Thyroid gland (tissue), 4 donors: Measurements from ENCODE around the gene SLC25A11. TPM values are rescaled to one million over a fixed set of nuclear protein-coding genes. Genes with fewer than 3 reads are reported as not detected.

ENCODE experiments used
- DNase-seq, 2 donors: peaks; one replicate each; pipeline ENCODE4 v3.0.0-alpha.2; 2019
- H3K27ac ChIP-seq, 3 donors: fragments of 200-600 bp; sonication (generic); 1 replicate in 2 of 3; 2 replicates in 1 of 3; pipeline ENCODE4 v1.5.1; 2016 to 2019; ENCODE audit warnings: mild to moderate bottlenecking in 1 of 3, moderate library complexity in 1 of 3
- H3K27me3 ChIP-seq: fragments of 200-600 bp; sonication (generic); one replicate; pipeline ENCODE4 v1.5.1; 2019
- H3K36me3 ChIP-seq, 2 donors: fragments of 200-600 bp; sonication (generic); one replicate each; pipeline ENCODE4 v1.5.1; 2016 to 2019
- H3K4me1 ChIP-seq, 2 donors: fragments of 200-600 bp; sonication (generic); one replicate each; pipeline ENCODE4 v1.5.1; 2017 to 2019
- H3K4me3 ChIP-seq, 3 donors: fragments of 200-600 bp; sonication (generic); replicated peaks in 1 of 3; 1 replicate in 2 of 3; 2 replicates in 1 of 3; pipeline ENCODE4 v1.5.1; 2016; ENCODE audit warnings: mild to moderate bottlenecking in 1 of 3
- H3K9me3 ChIP-seq: fragments of 200-600 bp; sonication (generic); one replicate; pipeline ENCODE4 v1.5.1; 2017
- POLR2A ChIP-seq, 2 donors: fragments of 450-650 bp; IDR thresholded peaks; one replicate each; pipeline ENCODE4 v1.6.1; 2017; ENCODE audit warnings: antibody characterized with exemption in 2 of 2, mild to moderate bottlenecking in 2 of 2, moderate library complexity in 1 of 2
- WGBS, 2 donors: methylation state at CpG; one replicate each; pipeline ENCODE4 v1.1.5; 2017; 5-methylcytosine and 5-hydroxymethylcytosine counted together
- intact Hi-C: fragments of 100-400 bp; cut with DNase I; formaldehyde crosslinking; loops from one replicate; pipeline ENCODE4 v1.15.1; 2023
- total RNA-seq, 4 donors: library from RNA; depleted of rRNA; stranded (reverse); fragments of >200 nt; gene quantifications; one replicate each; pipeline ENCODE4 v1.2.3, GENCODE V29; 2016
- TF ChIP-seq, protein P1 (sequence below), 6 experiments: fragments of 200-600 bp in 3 of 6; fragments of 450-650 bp in 3 of 6; sonication (generic) in 3 of 6; IDR thresholded peaks; one replicate each; pipeline ENCODE4 v1.5.1; 2016 to 2019; ENCODE audit warnings: antibody characterized with exemption in 6 of 6, mild to moderate bottlenecking in 2 of 6, inconsistent platforms in 1 of 6, moderate library complexity in 1 of 6

Gene SLC25A11
- total RNA-seq, 4 donors from 2014 or later: 29.3 to 62.4 (median 48.4) TPM

DNA sequence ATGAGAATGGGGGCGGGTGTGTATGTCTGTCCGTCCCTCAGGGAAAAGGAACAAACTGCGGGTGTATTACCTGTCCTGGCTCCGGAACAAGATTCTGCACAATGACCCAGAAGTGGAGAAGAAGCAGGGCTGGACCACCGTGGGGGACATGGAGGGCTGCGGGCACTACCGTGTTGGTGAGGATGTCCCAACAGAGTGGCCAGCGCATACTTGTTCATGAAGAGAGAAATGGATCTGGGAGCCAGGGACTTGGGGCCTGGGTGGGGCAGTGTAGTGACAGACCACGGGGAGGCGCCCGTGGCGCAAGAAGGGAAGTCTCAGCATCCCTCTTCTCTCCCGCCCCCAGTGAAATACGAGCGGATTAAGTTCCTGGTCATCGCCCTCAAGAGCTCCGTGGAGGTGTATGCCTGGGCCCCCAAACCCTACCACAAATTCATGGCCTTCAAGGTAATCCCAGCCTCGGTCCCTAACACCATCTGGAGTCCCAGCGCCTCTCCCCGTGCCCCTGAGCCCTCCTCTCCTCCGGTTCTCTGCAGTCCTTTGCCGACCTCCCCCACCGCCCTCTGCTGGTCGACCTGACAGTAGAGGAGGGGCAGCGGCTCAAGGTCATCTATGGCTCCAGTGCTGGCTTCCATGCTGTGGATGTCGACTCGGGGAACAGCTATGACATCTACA, 44.1 kb downstream of the SLC25A11 start:
- DNase-seq: no peak
- Histone ChIP-seq H3K27ac (no peak overlapping the region), H3K36me3 (peaks cover 46 to 54% of the 10 kb centered on the region in 2 donors), H3K4me1 (peaks cover 4 to 20% of the 10 kb centered on the region in 2 donors), H3K4me3 (no peak overlapping the region), H3K27me3 (peaks cover 8% of the 10 kb centered on the region), H3K9me3 (no peaks in the 10 kb centered on the region)
- intact Hi-C loops: no loop called here
- WGBS, 2 donors: 78 to 86% methylated on average over 24 to 26 of the region's 27 CpGs
- TF ChIP-seq POLR2A (IDR thresholded peaks at IDR 0.05): no peak
- TF ChIP-seq, protein P1, sequence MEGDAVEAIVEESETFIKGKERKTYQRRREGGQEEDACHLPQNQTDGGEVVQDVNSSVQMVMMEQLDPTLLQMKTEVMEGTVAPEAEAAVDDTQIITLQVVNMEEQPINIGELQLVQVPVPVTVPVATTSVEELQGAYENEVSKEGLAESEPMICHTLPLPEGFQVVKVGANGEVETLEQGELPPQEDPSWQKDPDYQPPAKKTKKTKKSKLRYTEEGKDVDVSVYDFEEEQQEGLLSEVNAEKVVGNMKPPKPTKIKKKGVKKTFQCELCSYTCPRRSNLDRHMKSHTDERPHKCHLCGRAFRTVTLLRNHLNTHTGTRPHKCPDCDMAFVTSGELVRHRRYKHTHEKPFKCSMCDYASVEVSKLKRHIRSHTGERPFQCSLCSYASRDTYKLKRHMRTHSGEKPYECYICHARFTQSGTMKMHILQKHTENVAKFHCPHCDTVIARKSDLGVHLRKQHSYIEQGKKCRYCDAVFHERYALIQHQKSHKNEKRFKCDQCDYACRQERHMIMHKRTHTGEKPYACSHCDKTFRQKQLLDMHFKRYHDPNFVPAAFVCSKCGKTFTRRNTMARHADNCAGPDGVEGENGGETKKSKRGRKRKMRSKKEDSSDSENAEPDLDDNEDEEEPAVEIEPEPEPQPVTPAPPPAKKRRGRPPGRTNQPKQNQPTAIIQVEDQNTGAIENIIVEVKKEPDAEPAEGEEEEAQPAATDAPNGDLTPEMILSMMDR (IDR thresholded peaks at IDR 0.05): no peak

- peaks cover 0 to 13% of the 10 kb centered on the region in 2 donors for H3K4me1 ChIP-seq
- 96 to 97% methylated on average over 10 to 13 of the region's 13 CpGs for WGBS, 2 donors
Measured at GRCh38 chr17:4895121-4895520, 44.7 kb downstream of the SLC25A11 start.

GRCh38 chr17:4893721-4894560, 45.9 kb downstream of the SLC25A11 start:
- intact Hi-C loops: no loop called here
- peaks cover 55 to 63% of the 10 kb centered on the region in 2 donors for H3K36me3 ChIP-seq

More at GRCh38 chr17:4895121-4895520, 44.7 kb downstream of the SLC25A11 start:
- Histone ChIP-seq H3K27ac (no peak overlapping the region), H3K27me3 (peaks cover 6% of the 10 kb centered on the region), H3K4me3 (no peak overlapping the region), H3K9me3 (no peaks in the 10 kb centered on the region), H3K36me3 (peaks cover 53 to 60% of the 10 kb centered on the region in 2 donors)
- DNase-seq: no peak
- no peak for TF ChIP-seq POLR2A (IDR thresholded peaks at IDR 0.05)
- TF ChIP-seq, protein P1 (IDR thresholded peaks at IDR 0.05): no peak
- intact Hi-C loops: no loop called here

GRCh38 chr17:4893272-4893671, 46.6 kb downstream of the SLC25A11 start:
- no peaks in the 10 kb centered on the region for H3K27me3 ChIP-seq
- peaks cover 56 to 63% of the 10 kb centered on the region in 2 donors for H3K36me3 ChIP-seq
- no peaks in the 10 kb centered on the region for H3K9me3 ChIP-seq
- 87 to 92% methylated on average over 18 of the region's 18 CpGs for WGBS, 2 donors
- no peak overlapping the region for H3K4me3 ChIP-seq
- H3K4me1 ChIP-seq: no peaks in the 10 kb centered on the region
- intact Hi-C loops: no loop called here
- no peak overlapping the region for H3K27ac ChIP-seq
- TF ChIP-seq POLR2A (IDR thresholded peaks at IDR 0.05): no peak
- TF ChIP-seq, protein P1 (IDR thresholded peaks at IDR 0.05): no peak
- DNase-seq: no peak

More at GRCh38 chr17:4893721-4894560, 45.9 kb downstream of the SLC25A11 start:
- WGBS, 2 donors: 91 to 94% methylated on average over 19 to 31 of the region's 31 CpGs
- Histone ChIP-seq H3K4me1 (peaks cover 0 to 3% of the 10 kb centered on the region in 2 donors), H3K4me3 (no peak overlapping the region), H3K9me3 (no peaks in the 10 kb centered on the region), H3K27me3 (no peaks in the 10 kb centered on the region), H3K27ac (no peak overlapping the region)
- no peak for TF ChIP-seq POLR2A (IDR thresholded peaks at IDR 0.05)
- TF ChIP-seq, protein P1 (IDR thresholded peaks at IDR 0.05): no peak
- DNase-seq: no peak
